Measurements from ENCODE around the gene UNC119. TPM values are rescaled to one million over a fixed set of nuclear protein-coding genes. Genes with fewer than 3 reads are reported as not detected.
A peak's percentile ranks its signal among the peaks of the same experiment; 100 is the strongest.

Gene UNC119
- 17.6 TPM for total RNA-seq
- 10 to 100 TPM; 15.6 to 20.7 (median 17.8) TPM for polyA plus RNA-seq (ENCODE audit: insufficient read depth in 1 of 8, insufficient read length in 8 of 8, low replicate concordance in 1 of 8)
- long read RNA-seq, donor 1, partial matches to known transcripts: 0 of 2 reads
- long read RNA-seq, donor 1, other reads (novel, unspliced or antisense): 0 of 2 reads
- long read RNA-seq, donor 2: 0 reads
- long read RNA-seq, donor 3, full-length matches to known transcripts: 6 of 6 reads
- long read RNA-seq, donor 3, partial matches to known transcripts: 0 of 6 reads
- long read RNA-seq, donor 3, other reads (novel, unspliced or antisense): 0 of 6 reads
- long read RNA-seq, donor 4, full-length matches to known transcripts: 6 of 6 reads
- long read RNA-seq, donor 4, partial matches to known transcripts: 0 of 6 reads
- long read RNA-seq, donor 4, other reads (novel, unspliced or antisense): 0 of 6 reads
- long read RNA-seq, donor 5, transcript UNC119-202 (5 exons, 1,424 nt): major isoform, 17 of 24 reads
- long read RNA-seq, donor 5, partial matches to known transcripts: 0 of 24 reads
- long read RNA-seq, donor 5, other reads (novel, unspliced or antisense): 0 of 24 reads
- long read RNA-seq, donor 6, full-length matches to known transcripts: 14 of 14 reads
- long read RNA-seq, donor 6, partial matches to known transcripts: 0 of 14 reads
- long read RNA-seq, donor 6, other reads (novel, unspliced or antisense): 0 of 14 reads
- long read RNA-seq, donor 7, full-length matches to known transcripts: 6 of 6 reads
- long read RNA-seq, donor 7, partial matches to known transcripts: 0 of 6 reads
- long read RNA-seq, donor 7, other reads (novel, unspliced or antisense): 0 of 6 reads
- long read RNA-seq, donor 8, partial matches to known transcripts: 0 of 6 reads
- long read RNA-seq, donor 8, other reads (novel, unspliced or antisense): 0 of 6 reads
- long read RNA-seq, donor 9, transcript UNC119-202 (5 exons, 1,424 nt): major isoform, 10 of 12 reads
- long read RNA-seq, donor 9, partial matches to known transcripts: 0 of 12 reads
- long read RNA-seq, donor 9, other reads (novel, unspliced or antisense): 0 of 12 reads
- long read RNA-seq, donor 10, transcript UNC119-202 (5 exons, 1,424 nt): major isoform, 12 of 27 reads
- long read RNA-seq, donor 10, partial matches to known transcripts: 10 of 27 reads
- long read RNA-seq, donor 10, other reads (novel, unspliced or antisense): 0 of 27 reads
- long read RNA-seq, donor 11, transcript UNC119-202 (5 exons, 1,424 nt): major isoform, 5 of 8 reads
- long read RNA-seq, donor 11, partial matches to known transcripts: 0 of 8 reads
- long read RNA-seq, donor 11, other reads (novel, unspliced or antisense): 0 of 8 reads

DNA sequence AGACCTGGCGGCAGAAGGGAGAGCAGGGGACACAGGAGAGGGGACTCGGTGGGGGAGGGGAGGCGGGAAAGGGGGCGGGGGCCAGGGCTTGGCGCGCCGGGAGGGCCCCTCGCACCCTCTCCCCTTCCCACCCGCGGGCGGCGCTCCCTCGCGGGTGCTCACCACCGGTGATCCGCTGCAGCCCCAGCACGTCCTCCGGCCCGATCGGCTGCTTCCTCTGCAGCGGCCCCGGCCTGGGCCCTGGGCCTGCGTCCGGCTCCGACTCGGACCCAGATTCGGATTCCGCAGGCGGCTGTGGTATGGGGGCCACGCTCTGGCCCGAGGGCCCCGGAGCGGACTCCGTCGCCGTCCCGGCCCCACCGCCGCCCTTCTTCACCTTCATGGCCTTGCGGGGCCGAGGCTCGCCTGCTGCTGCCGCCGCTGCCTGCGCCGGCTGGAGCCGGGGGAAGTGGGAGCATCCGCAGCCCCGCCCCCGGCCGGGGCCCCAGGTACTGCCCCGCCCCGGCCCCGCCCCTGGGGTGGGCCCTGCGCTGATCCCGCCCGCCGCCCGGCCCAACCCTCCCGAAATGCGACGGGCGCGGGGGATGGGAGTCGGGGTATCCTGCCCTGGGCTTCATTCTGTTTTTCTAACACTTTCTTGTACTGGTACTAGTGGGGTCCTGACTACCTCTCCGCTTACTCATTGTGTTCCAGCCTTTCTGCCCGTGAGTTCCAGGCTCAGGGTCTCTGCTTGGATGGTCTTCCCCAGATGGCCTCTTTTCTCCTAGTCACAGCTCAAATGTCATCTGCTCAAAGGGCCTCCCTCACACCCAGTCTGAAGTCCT lies at the start of gene UNC119:
Gene UNC119, minus strand, starts transcription at position 449 of the 824 bp plus-strand sequence. Its CDS starts 67 bp downstream, at position 382.
- DNase-seq: peak; percentile 89
- Histone ChIP-seq H3K4me3 (ENCODE audit: low read length) (peak within 1 kb of the TSS; percentile 67), H3K27ac (ENCODE audit: low read length) (peak within 1 kb of the TSS; percentile 35), H3K4me1 (ENCODE audit: control insufficient read depth, insufficient read depth, low read length) (peaks cover 14% of the 10 kb centered on the region), H3K36me3 (ENCODE audit: control insufficient read depth, insufficient read depth, low read length) (peaks cover 43% of the 10 kb centered on the region), H3K9me3 (replicated peaks; ENCODE audit: control insufficient read depth, low read depth, low read length) (no peaks in the 10 kb centered on the region), H3K27me3 (ENCODE audit: control insufficient read depth, insufficient read depth, low read length) (no peaks in the 10 kb centered on the region)
- under 1% methylated on average over 46 of the region's 67 CpGs for WGBS (ENCODE audit: insufficient coverage)

DNA sequence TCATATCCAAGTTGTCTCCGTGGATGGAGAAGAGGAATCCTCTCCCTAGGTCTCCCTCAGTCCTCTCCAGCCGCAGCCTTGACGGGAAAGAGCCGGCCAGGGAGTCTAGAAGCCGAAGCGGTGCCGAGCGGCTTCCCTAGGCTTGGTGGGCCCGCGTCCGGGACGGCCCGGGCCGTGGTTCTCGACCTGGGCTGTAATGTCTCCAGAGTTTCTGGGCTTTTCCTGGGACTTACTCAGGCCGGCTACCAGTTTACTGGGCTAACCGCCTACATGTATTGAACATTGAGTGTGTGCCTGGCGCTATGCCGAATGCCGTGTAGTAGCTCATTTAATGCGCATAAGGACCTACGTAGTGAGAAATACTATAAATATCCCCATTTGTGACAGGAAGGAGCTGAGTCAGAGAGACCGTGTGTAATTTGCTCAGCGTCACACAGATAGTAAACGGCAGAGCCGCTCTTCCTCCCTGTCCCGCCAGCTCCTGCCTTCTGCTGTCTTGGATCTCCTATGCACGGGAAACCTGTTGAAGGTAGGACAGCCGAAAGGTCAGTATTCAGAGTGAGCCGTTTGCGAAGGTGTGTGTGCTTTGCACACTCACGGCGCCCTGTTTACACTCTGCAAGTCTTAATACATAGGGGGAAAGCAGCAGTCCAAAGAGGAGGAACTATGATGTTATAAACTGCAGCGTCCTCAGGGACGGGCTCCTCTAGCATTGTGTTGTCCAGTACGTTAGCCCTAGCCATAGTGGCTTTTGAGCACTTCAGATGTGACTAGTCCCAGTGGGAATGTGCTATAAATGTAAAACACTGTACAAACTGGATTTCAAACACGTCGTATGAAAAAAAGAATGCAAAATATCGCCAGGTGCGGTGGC lies 47.1 kb upstream of the UNC119 start:
- Histone ChIP-seq H3K4me3 (ENCODE audit: low read length) (peak overlapping the region; percentile 74), H3K27ac (ENCODE audit: low read length) (peak overlapping the region; percentile 98), H3K36me3 (ENCODE audit: control insufficient read depth, insufficient read depth, low read length) (no peaks in the 10 kb centered on the region), H3K9me3 (replicated peaks; ENCODE audit: control insufficient read depth, low read depth, low read length) (no peaks in the 10 kb centered on the region), H3K27me3 (ENCODE audit: control insufficient read depth, insufficient read depth, low read length) (no peaks in the 10 kb centered on the region), H3K4me1 (ENCODE audit: control insufficient read depth, insufficient read depth, low read length) (peaks cover 15% of the 10 kb centered on the region)
- DNase-seq: peak; percentile 85
- 16% methylated on average over 20 of the region's 40 CpGs for WGBS (ENCODE audit: insufficient coverage)

DNA sequence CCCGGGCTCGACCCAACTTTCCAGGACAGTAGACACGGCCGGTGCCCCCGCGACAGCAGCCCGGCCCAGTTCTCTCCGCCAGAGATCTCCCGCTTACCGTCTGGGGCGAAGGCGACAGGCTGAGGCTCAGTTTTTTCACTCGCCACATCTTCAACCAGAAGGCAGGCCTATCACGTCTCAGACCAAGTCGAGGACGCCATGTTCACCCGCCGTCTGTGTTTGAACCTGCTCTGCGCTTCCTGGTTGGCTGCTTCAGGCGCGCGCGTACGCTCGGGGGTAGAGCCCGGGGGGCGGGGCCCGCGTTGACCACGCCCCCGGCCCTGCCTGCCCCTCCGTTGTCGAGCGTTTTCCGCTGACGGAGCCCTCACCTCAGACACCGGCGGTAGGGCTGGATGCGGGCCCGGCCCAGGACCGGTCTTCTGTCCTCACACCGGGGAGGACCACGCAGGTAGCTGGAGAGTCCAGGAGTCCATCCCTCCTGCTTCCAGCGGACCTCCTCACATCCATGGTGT lies 46.4 kb upstream of the UNC119 start, which contains the start of gene SPAG5:
Gene SPAG5, minus strand, starts transcription at position 227 of the 512 bp plus-strand sequence. Its CDS starts 79 bp downstream, at position 148.
- Histone ChIP-seq H3K27me3 (ENCODE audit: control insufficient read depth, insufficient read depth, low read length) (no peaks in the 10 kb centered on the region), H3K27ac (ENCODE audit: low read length) (peak within 1 kb of the TSS; percentile 98), H3K9me3 (replicated peaks; ENCODE audit: control insufficient read depth, low read depth, low read length) (no peaks in the 10 kb centered on the region), H3K4me1 (ENCODE audit: control insufficient read depth, insufficient read depth, low read length) (peaks cover 15% of the 10 kb centered on the region), H3K4me3 (ENCODE audit: low read length) (peak within 1 kb of the TSS; percentile 74), H3K36me3 (ENCODE audit: control insufficient read depth, insufficient read depth, low read length) (no peaks in the 10 kb centered on the region)
- under 1% methylated on average over 39 of the region's 44 CpGs for WGBS (ENCODE audit: insufficient coverage)
- DNase-seq: peak; percentile 97

DNA sequence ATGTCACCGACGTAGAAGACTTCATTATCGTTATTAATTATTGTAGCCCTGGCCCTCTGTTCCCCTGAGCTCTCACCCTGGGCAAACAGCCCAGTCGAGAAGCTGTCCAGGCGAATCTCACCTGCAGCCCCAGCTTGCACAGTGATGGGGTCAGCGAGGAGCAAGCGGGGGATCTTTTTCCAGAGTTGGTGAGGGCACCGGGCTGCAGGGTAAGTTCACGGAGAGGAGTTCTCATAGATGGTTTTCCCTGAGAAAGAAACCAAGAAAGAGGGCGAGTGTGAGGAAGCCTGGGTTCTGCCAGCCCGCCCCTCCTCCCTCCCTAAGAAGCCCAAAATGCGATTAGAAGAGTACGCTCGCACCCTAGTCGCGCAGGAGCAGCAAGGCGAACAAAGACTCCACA lies 46.0 kb upstream of the UNC119 start:
- Histone ChIP-seq H3K4me3 (ENCODE audit: low read length) (peak overlapping the region; percentile 74), H3K4me1 (ENCODE audit: control insufficient read depth, insufficient read depth, low read length) (peaks cover 15% of the 10 kb centered on the region), H3K27ac (ENCODE audit: low read length) (peak overlapping the region; percentile 54), H3K27me3 (ENCODE audit: control insufficient read depth, insufficient read depth, low read length) (no peaks in the 10 kb centered on the region), H3K36me3 (ENCODE audit: control insufficient read depth, insufficient read depth, low read length) (peaks cover under 1% of the 10 kb centered on the region), H3K9me3 (replicated peaks; ENCODE audit: control insufficient read depth, low read depth, low read length) (no peaks in the 10 kb centered on the region)
- 0% methylated on average over 11 of the region's 17 CpGs for WGBS (ENCODE audit: insufficient coverage)
- DNase-seq: no peak

DNA sequence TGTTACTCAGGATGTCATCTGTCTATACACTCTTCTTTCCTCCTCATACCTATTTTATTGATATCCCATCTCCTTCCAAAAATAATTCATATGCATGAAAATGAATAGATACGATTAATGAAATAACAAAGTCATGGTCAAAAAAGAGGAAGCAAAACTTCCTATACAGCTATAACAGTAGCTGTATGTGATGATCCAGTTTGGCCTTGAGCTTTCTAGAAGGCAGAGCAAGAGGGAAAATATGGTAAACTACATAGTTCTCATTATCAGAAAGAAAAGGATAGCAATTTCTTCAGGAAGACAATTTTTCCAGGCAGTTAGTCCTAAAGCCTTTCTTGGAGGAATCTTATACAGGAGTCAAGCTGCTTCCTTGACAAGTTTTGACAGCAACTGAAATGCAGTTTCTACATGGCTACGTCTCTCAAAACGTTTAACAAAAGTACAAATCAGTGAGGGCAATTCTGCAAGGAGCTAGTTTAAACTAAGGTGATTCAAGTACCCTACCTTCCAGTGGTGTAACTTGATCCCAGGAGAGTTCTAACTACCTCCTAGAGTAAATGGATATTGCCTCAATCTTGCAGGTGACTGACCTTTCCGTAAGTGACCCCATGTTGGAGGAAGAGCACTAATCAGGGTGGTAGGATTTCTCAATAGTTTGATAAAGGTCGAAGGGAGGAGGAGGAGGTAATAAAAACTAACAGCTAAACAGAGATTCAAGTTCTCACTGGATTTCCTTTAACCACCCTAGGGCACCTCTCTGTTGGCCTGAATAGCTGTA lies 45.4 kb upstream of the UNC119 start:
- WGBS (ENCODE audit: insufficient coverage): no CpG with 5 or more reads among the region's 5 CpGs
- Histone ChIP-seq H3K4me3 (ENCODE audit: low read length) (peak overlapping the region; percentile 74), H3K27ac (ENCODE audit: low read length) (no peak overlapping the region)

DNA sequence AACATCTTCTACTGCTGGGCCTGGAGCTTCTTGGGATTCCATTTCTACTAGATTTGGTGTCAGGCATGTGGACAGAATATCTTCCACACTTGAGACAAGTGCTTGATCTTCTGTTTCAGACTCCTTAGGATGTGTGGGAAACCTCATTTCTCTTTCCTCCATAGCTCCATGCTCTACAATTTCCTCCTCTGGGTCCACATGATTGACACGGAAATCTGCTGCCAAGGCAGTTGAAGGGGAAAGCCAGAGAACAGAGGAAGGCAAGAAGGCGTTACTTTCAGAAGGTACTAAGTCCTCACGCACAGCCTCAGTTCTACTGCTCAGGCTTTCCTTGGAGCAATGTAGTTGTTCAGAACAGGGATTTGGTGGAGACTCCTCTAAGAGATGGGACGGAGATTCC lies 39.8 kb upstream of the UNC119 start:
- DNase-seq: no peak
- Histone ChIP-seq H3K27ac (ENCODE audit: low read length) (no peak overlapping the region), H3K27me3 (ENCODE audit: control insufficient read depth, insufficient read depth, low read length) (no peaks in the 10 kb centered on the region), H3K4me1 (ENCODE audit: control insufficient read depth, insufficient read depth, low read length) (no peaks in the 10 kb centered on the region), H3K4me3 (ENCODE audit: low read length) (no peak overlapping the region), H3K9me3 (replicated peaks; ENCODE audit: control insufficient read depth, low read depth, low read length) (no peaks in the 10 kb centered on the region), H3K36me3 (ENCODE audit: control insufficient read depth, insufficient read depth, low read length) (peaks cover 32% of the 10 kb centered on the region)
- 90% methylated on average over 4 of the region's 4 CpGs for WGBS (ENCODE audit: insufficient coverage)

More for the DNA sequence above, 45.4 kb upstream of the UNC119 start:
- DNase-seq: no peak
- Histone ChIP-seq H3K9me3 (replicated peaks; ENCODE audit: control insufficient read depth, low read depth, low read length) (no peaks in the 10 kb centered on the region), H3K36me3 (ENCODE audit: control insufficient read depth, insufficient read depth, low read length) (peaks cover 4% of the 10 kb centered on the region), H3K27me3 (ENCODE audit: control insufficient read depth, insufficient read depth, low read length) (no peaks in the 10 kb centered on the region), H3K4me1 (ENCODE audit: control insufficient read depth, insufficient read depth, low read length) (peaks cover 15% of the 10 kb centered on the region)

DNA sequence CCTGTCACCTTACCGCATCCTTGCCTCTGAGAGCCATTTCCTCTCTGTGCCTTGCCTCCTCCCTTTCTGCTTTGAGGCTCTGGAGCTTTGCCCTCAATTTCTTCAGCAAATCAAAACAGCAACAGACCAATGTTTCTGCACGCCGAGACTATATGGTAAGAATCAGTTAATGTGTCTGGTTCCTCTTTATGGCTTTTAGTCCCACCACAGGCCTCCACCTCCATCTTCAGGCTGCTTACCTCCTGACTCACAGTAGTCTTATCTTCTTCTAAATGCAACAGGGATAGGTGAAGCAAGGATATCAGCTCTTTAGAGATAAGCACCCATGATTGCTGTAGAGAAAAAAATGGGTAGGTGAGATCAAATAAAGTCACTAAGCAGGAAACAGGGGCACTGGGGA lies 33.4 kb upstream of the UNC119 start:
- Histone ChIP-seq H3K4me3 (ENCODE audit: low read length) (no peak overlapping the region), H3K9me3 (replicated peaks; ENCODE audit: control insufficient read depth, low read depth, low read length) (no peaks in the 10 kb centered on the region), H3K27me3 (ENCODE audit: control insufficient read depth, insufficient read depth, low read length) (no peaks in the 10 kb centered on the region), H3K36me3 (ENCODE audit: control insufficient read depth, insufficient read depth, low read length) (peaks cover 53% of the 10 kb centered on the region), H3K27ac (ENCODE audit: low read length) (no peak overlapping the region), H3K4me1 (ENCODE audit: control insufficient read depth, insufficient read depth, low read length) (peaks cover 4% of the 10 kb centered on the region)
- DNase-seq: no peak
- 88% methylated on average over 1 of the region's 3 CpGs for WGBS (ENCODE audit: insufficient coverage)

DNA sequence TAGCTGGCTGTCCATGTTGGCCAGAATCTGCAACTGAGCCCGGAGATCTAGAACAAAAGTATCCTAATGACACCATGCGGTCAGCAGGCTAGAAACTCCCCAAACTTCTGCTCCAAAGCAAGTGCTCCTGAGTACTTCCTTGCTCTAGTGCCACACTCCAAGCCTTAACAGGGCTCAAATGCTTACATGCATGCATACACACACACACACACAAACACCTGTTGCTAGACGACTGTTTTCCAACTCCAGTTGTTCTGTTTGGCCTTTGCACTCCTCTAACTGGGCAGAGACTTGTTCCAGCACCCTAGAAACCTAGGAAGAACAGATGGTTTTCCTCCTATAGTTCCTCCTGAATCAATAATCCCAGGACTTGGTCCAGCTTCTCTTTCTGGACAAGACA lies 32.0 kb upstream of the UNC119 start:
- Histone ChIP-seq H3K27me3 (ENCODE audit: control insufficient read depth, insufficient read depth, low read length) (no peaks in the 10 kb centered on the region), H3K36me3 (ENCODE audit: control insufficient read depth, insufficient read depth, low read length) (peaks cover 62% of the 10 kb centered on the region), H3K4me3 (ENCODE audit: low read length) (no peak overlapping the region), H3K9me3 (replicated peaks; ENCODE audit: control insufficient read depth, low read depth, low read length) (no peaks in the 10 kb centered on the region), H3K27ac (ENCODE audit: low read length) (no peak overlapping the region), H3K4me1 (ENCODE audit: control insufficient read depth, insufficient read depth, low read length) (peaks cover 4% of the 10 kb centered on the region)
- 92% methylated on average over 3 of the region's 3 CpGs for WGBS (ENCODE audit: insufficient coverage)
- DNase-seq: no peak
